H9 (cell line): ENCODE results near the gene SRP72. TPM values are rescaled to one million over a fixed set of nuclear protein-coding genes. Genes with fewer than 3 reads are reported as not detected.
"Not testable (repeated sequence)": the region's sequence is repeated elsewhere in the genome, so short reads cannot be mapped to it uniquely, and the experiment has no call there.

ENCODE experiments used
- DNase-seq: peaks from one replicate; pipeline ENCODE4 v3.0.0-alpha.2; 2017
- H2AFZ ChIP-seq: one replicate; pipeline ENCODE4 v1.6.1; 2013; ENCODE audit warnings: mild to moderate bottlenecking, low read length, control low read depth, moderate library complexity
- H2AK5ac ChIP-seq: 2 replicates; pipeline ENCODE4 v1.6.1; 2013; ENCODE audit warnings: low read length, control low read depth, mixed read lengths; ENCODE audit not compliant: insufficient read length
- H2BK120ac ChIP-seq: one replicate; pipeline ENCODE4 v1.6.1; 2013; ENCODE audit warnings: low read depth, mild to moderate bottlenecking, low read length, control low read depth, inconsistent platforms; ENCODE audit not compliant: poor library complexity, severe bottlenecking
- H2BK12ac ChIP-seq: 2 replicates; pipeline ENCODE4 v1.6.1; 2013; ENCODE audit warnings: low read length, control low read depth, mixed read lengths, low read depth; ENCODE audit not compliant: insufficient read length
- H2BK15ac ChIP-seq: 2 replicates; pipeline ENCODE4 v1.6.1; 2013; ENCODE audit warnings: low read depth, low read length, control low read depth
- H2BK20ac ChIP-seq: one replicate; pipeline ENCODE4 v1.6.1; 2013; ENCODE audit warnings: low read depth, mild to moderate bottlenecking, low read length, control low read depth, inconsistent platforms; ENCODE audit not compliant: poor library complexity, severe bottlenecking
- H2BK5ac ChIP-seq: 2 replicates; pipeline ENCODE4 v1.6.1; 2013; ENCODE audit warnings: low read length, control low read depth, mixed read lengths; ENCODE audit not compliant: insufficient read length
- H3K14ac ChIP-seq: 2 replicates; pipeline ENCODE4 v1.6.1; 2013; ENCODE audit warnings: low read length, control low read depth; ENCODE audit not compliant: insufficient read depth
- H3K18ac ChIP-seq: 2 replicates; pipeline ENCODE4 v1.6.1; 2013; ENCODE audit warnings: low read depth, mild to moderate bottlenecking, mixed read lengths, low read length, control low read depth; ENCODE audit not compliant: insufficient read length
- H3K23ac ChIP-seq: 2 replicates; pipeline ENCODE4 v1.6.1; 2013; ENCODE audit warnings: low read length, control low read depth, mixed read lengths, low read depth; ENCODE audit not compliant: insufficient read length
- H3K23me2 ChIP-seq: 2 replicates; pipeline ENCODE4 v1.6.1; 2013; ENCODE audit warnings: low read depth, mild to moderate bottlenecking, mixed read lengths, low read length, control low read depth; ENCODE audit not compliant: insufficient read length, poor library complexity, severe bottlenecking
- H3K27ac ChIP-seq: 2 replicates; pipeline ENCODE4 v1.5.1; 2013; ENCODE audit warnings: low read length, control low read depth, mixed read lengths, low read depth; ENCODE audit not compliant: insufficient read length
- H3K27me3 ChIP-seq: 2 replicates; pipeline ENCODE4 v1.6.1; 2013; ENCODE audit warnings: low read length, control low read depth, inconsistent platforms; ENCODE audit not compliant: insufficient read depth
- H3K4ac ChIP-seq: 2 replicates; pipeline ENCODE4 v1.6.1; 2013; ENCODE audit warnings: low read depth, mild to moderate bottlenecking, control low read depth, inconsistent platforms, low read length, moderate library complexity
- H3K4me1 ChIP-seq: 2 replicates; pipeline ENCODE4 v1.6.1; 2013; ENCODE audit warnings: low read length, control low read depth, inconsistent platforms; ENCODE audit not compliant: insufficient read depth
- H3K4me2 ChIP-seq: 2 replicates; pipeline ENCODE4 v1.6.1; 2013; ENCODE audit warnings: low read length, control low read depth, mixed read lengths; ENCODE audit not compliant: insufficient read length, insufficient read depth
- H3K56ac ChIP-seq: 2 replicates; pipeline ENCODE4 v1.6.1; 2013; ENCODE audit warnings: low read depth, mild to moderate bottlenecking, mixed read lengths, low read length, control low read depth; ENCODE audit not compliant: insufficient read length
- H3K79me1 ChIP-seq: 2 replicates; pipeline ENCODE4 v1.6.1; 2013; ENCODE audit warnings: low read depth, mild to moderate bottlenecking, moderate library complexity, low read length, control low read depth, inconsistent platforms; ENCODE audit not compliant: insufficient read depth, poor library complexity, severe bottlenecking
- H3K79me2 ChIP-seq: 2 replicates; pipeline ENCODE4 v1.6.1; 2013; ENCODE audit warnings: low read length, control low read depth, inconsistent platforms; ENCODE audit not compliant: insufficient read depth
- H3K9ac ChIP-seq: 2 replicates; pipeline ENCODE4 v1.6.1; 2013; ENCODE audit warnings: low read length, control low read depth, mixed read lengths; ENCODE audit not compliant: insufficient read length; ENCODE audit errors: extremely low read depth
- H3K9me3 ChIP-seq: one replicate; pipeline ENCODE4 v1.6.1; 2013; ENCODE audit warnings: low read depth, low read length, inconsistent platforms; ENCODE audit not compliant: control insufficient read depth
- H3T11ph ChIP-seq: one replicate; pipeline ENCODE4 v1.6.1; 2013; ENCODE audit warnings: mild to moderate bottlenecking, low read length, control low read depth, inconsistent platforms
- H4K20me1 ChIP-seq: one replicate; pipeline ENCODE4 v1.6.1; 2013; ENCODE audit not compliant: control insufficient read depth, insufficient read length, insufficient read depth
- H4K5ac ChIP-seq: 2 replicates; pipeline ENCODE4 v1.6.1; 2013; ENCODE audit warnings: low read depth, mild to moderate bottlenecking, mixed read lengths, low read length, control low read depth; ENCODE audit not compliant: insufficient read length
- H4K8ac ChIP-seq: replicated peaks from 2 replicates; pipeline ENCODE4 v1.6.1; 2013; ENCODE audit warnings: low read length, control low read depth, mixed read lengths, low read depth; ENCODE audit not compliant: insufficient read length
- H4K91ac ChIP-seq: 2 replicates; pipeline ENCODE4 v1.6.1; 2013; ENCODE audit warnings: low read depth, mild to moderate bottlenecking, moderate library complexity, mixed read lengths, low read length, control low read depth; ENCODE audit not compliant: insufficient read length
- H3K27ac Mint-ChIP-seq, 3 experiments: 2 replicates in 2 of 3; 3 replicates in 1 of 3; pipeline ENCODE4 v1.8.0; 2020 to 2021; ENCODE audit warnings: mixed read lengths in 3 of 3, mild to moderate bottlenecking in 1 of 3, moderate library complexity in 1 of 3
- H3K27me3 Mint-ChIP-seq: 2 replicates; pipeline ENCODE4 v1.8.0; 2021; ENCODE audit warnings: low read depth, mild to moderate bottlenecking, moderate library complexity, mixed read lengths
- H3K36me3 Mint-ChIP-seq, 3 experiments: 2 replicates in 2 of 3; 3 replicates in 1 of 3; pipeline ENCODE4 v1.8.0; 2020 to 2021; ENCODE audit warnings: low read depth in 3 of 3, mixed read lengths in 3 of 3; ENCODE audit not compliant: insufficient read depth in 1 of 3
- H3K4me1 Mint-ChIP-seq, 2 experiments: 2 replicates each; pipeline ENCODE4 v1.8.0; 2020; ENCODE audit warnings: mixed read lengths in 2 of 2
- H3K4me3 Mint-ChIP-seq, 2 experiments: 2 replicates in 1 of 2; 3 replicates in 1 of 2; pipeline ENCODE4 v1.8.0; 2020 to 2021; ENCODE audit warnings: mild to moderate bottlenecking in 2 of 2, mixed read lengths in 2 of 2, moderate library complexity in 1 of 2
- H3K9me3 Mint-ChIP-seq, 2 experiments: 2 replicates in 1 of 2; 3 replicates in 1 of 2; pipeline ENCODE4 v1.8.0; 2020; ENCODE audit warnings: mild to moderate bottlenecking in 2 of 2, mixed read lengths in 2 of 2, moderate library complexity in 1 of 2
- CTCF ChIP-seq: fragments of 200-600 bp; sonication (generic); conservative IDR thresholded peaks from 3 replicates; pipeline ENCODE4 v1.8.0; 2021; ENCODE audit warnings: antibody characterized with exemption, mild to moderate bottlenecking
- WGBS: extraction: QIAGEN DNeasy Blood & Tissue Kit; methylation state at CpG from one replicate; pipeline ENCODE4 v1.1.7; 2013; ENCODE audit warnings: missing lambda C conversion rate, low lambda C conversion rate, mixed read lengths; ENCODE audit not compliant: insufficient read length; ENCODE audit errors: extremely low coverage; 5-methylcytosine and 5-hydroxymethylcytosine counted together
- total RNA-seq: library from RNA; stranded (reverse); gene quantifications from 2 replicates; pipeline ENCODE4 v1.2.1, GENCODE V29; 2021

Gene SRP72
- total RNA-seq, 1 experiment from 2014 or later, result 141 TPM

- Histone ChIP-seq H3K4me1 (no peaks in the 10 kb centered on the region), H3K9ac (no peak overlapping the region), H3K27me3 (no peaks in the 10 kb centered on the region), H3K79me2 (peaks cover 10% of the 10 kb centered on the region; the same call in 1 of the 2 replicates), H3K4me2 (peak overlapping the region; percentile 65), H3K79me1 (no peaks in the 10 kb centered on the region), H2BK5ac (no peak overlapping the region), H4K20me1 (no peaks in the 10 kb centered on the region), H3K23ac (no peak overlapping the region), H2AFZ (no peak overlapping the region), H2BK12ac (no peak overlapping the region), H3K9me3 (no peaks in the 10 kb centered on the region), H2BK20ac (no peak overlapping the region), H4K91ac (no peak overlapping the region), H4K8ac (no peak overlapping the region), H2AK5ac (no peak overlapping the region), H2BK120ac (no peak overlapping the region), H3K14ac (no peak overlapping the region), H3K23me2 (peaks cover 9% of the 10 kb centered on the region), H3T11ph (no peak overlapping the region), H3K4ac (no peak overlapping the region), H3K27ac (no peak overlapping the region), H4K5ac (no peak overlapping the region), H3K18ac (no peak overlapping the region), H3K56ac (no peak overlapping the region), H2BK15ac (no peak overlapping the region)
- Mint-ChIP-seq H3K27me3 (peaks cover 2% of the 10 kb centered on the region; the same call in 1 of the 2 replicates), H3K27ac (peak overlapping the region; percentile 47 to 96 (median 81); a peak in 3 of 7 replicates), H3K36me3 (peaks cover 12 to 39% (median 17%) of the 10 kb centered on the region in 3 experiments), H3K4me1 (peaks cover 28 to 35% of the 10 kb centered on the region in 2 experiments), H3K9me3 (peaks cover 0 to 4% of the 10 kb centered on the region in 2 experiments; a peak in 1 of 5 replicates), H3K4me3 (peak overlapping the region; percentile 95 to 97)
- no CpG with 5 or more reads among the region's 10 CpGs for WGBS
- no peak for TF ChIP-seq CTCF
- no peak for DNase-seq
Observed at GRCh38 chr4:56465599-56466295, 1.7 kb upstream of the SRP72 start.

GRCh38 chr4:56466296-56466761 lies 1.1 kb upstream of the SRP72 start:
- Histone ChIP-seq H3K9ac (peak overlapping the region; percentile 95), H3K79me2 (peaks cover 10% of the 10 kb centered on the region; the same call in 1 of the 2 replicates), H3K4me2 (peak overlapping the region; percentile 65)
- H2BK12ac ChIP-seq, H3K23me2 ChIP-seq, H3K18ac ChIP-seq, H3K23ac ChIP-seq, H3K14ac ChIP-seq, H4K91ac ChIP-seq, H2BK5ac ChIP-seq, H3K79me1 ChIP-seq, H3K9me3 ChIP-seq, H3K56ac ChIP-seq, DNase-seq, H3K4ac ChIP-seq, H3K9me3 Mint-ChIP-seq, H3K27ac ChIP-seq, H2BK120ac ChIP-seq, H4K5ac ChIP-seq, H2AFZ ChIP-seq, H4K8ac ChIP-seq, H3T11ph ChIP-seq, H2BK20ac ChIP-seq, H4K20me1 ChIP-seq, H2AK5ac ChIP-seq, H3K27me3 ChIP-seq, H3K27me3 Mint-ChIP-seq, H2BK15ac ChIP-seq, H3K4me1 ChIP-seq: not testable (repeated sequence)
- no CpG with 5 or more reads among the region's 8 CpGs for WGBS
- Mint-ChIP-seq H3K4me3 (peak overlapping the region; percentile 95 to 97), H3K36me3 (peaks cover 9 to 39% (median 15%) of the 10 kb centered on the region in 3 experiments), H3K27ac (peak overlapping the region in 2 of 3 experiments; percentile 97 to 100; a peak in 6 of 7 replicates), H3K4me1 (peaks cover 28 to 35% of the 10 kb centered on the region in 2 experiments)
